Natural killer cell (primary cell): ENCODE measurements around the gene RNF148. TPM values are rescaled to one million over a fixed set of nuclear protein-coding genes. Genes with fewer than 3 reads are reported as not detected.

Experiments
- ATAC-seq, 3 donors: fragments of 150-1000 bp in 2 of 3; fragments of 200-7000 bp in 1 of 3; cut with Tn5 transposase; 1 replicate in 1 of 3; 2 replicates in 2 of 3; pipeline ENCODE4 v1.10.0; 2021; ENCODE audit warnings: mild to moderate bottlenecking in 2 of 3, moderate library complexity in 2 of 3
- DNase-seq, 2 donors: peaks; one replicate each; pipeline versions ENCODE4 v3.0.0 to v3.0.0-alpha.2; 2013 to 2021; ENCODE audit warnings: mixed read lengths in 1 of 2
- H3K27ac ChIP-seq: one replicate; pipeline ENCODE4 v1.5.1; 2013; ENCODE audit warnings: mild to moderate bottlenecking, low read length
- H3K27me3 ChIP-seq: one replicate; pipeline ENCODE4 v1.6.1; 2013; ENCODE audit warnings: low read length; ENCODE audit not compliant: control insufficient read depth, insufficient read depth
- H3K36me3 ChIP-seq: one replicate; pipeline ENCODE4 v1.6.1; 2013; ENCODE audit warnings: low read length; ENCODE audit not compliant: control insufficient read depth, insufficient read depth
- H3K4me1 ChIP-seq: one replicate; pipeline ENCODE4 v1.6.1; 2013; ENCODE audit warnings: low read length; ENCODE audit not compliant: control insufficient read depth, insufficient read depth
- H3K4me3 ChIP-seq: one replicate; pipeline ENCODE4 v1.5.1; 2013; ENCODE audit warnings: low read length
- H3K9me3 ChIP-seq: one replicate; pipeline ENCODE4 v1.6.1; 2013; ENCODE audit warnings: low read length; ENCODE audit not compliant: control insufficient read depth, insufficient read depth
- H3K27ac Mint-ChIP-seq, 2 donors: one replicate each; pipeline ENCODE4 v1.8.0; 2022; ENCODE audit warnings: mild to moderate bottlenecking in 2 of 2, mixed read lengths in 2 of 2, moderate library complexity in 1 of 2
- H3K27me3 Mint-ChIP-seq, 2 donors: one replicate each; pipeline ENCODE4 v1.8.0; 2022; ENCODE audit warnings: low read depth in 2 of 2, mixed read lengths in 2 of 2
- H3K36me3 Mint-ChIP-seq: one replicate; pipeline ENCODE4 v1.8.0; 2022; ENCODE audit warnings: mixed read lengths
- H3K4me1 Mint-ChIP-seq, 2 donors: one replicate each; pipeline ENCODE4 v1.8.0; 2022; ENCODE audit warnings: mixed read lengths in 2 of 2
- H3K4me3 Mint-ChIP-seq: one replicate; pipeline ENCODE4 v1.8.0; 2022; ENCODE audit warnings: mild to moderate bottlenecking, moderate library complexity, mixed read lengths
- H3K9me3 Mint-ChIP-seq, 2 donors: one replicate each; pipeline ENCODE4 v1.8.0; 2022; ENCODE audit warnings: mixed read lengths in 2 of 2
- WGBS: methylation state at CpG from one replicate; pipeline ENCODE4 v1.1.7; 2013; ENCODE audit warnings: missing lambda C conversion rate; ENCODE audit not compliant: insufficient coverage; 5-methylcytosine and 5-hydroxymethylcytosine counted together
- intact Hi-C: fragments of 100-400 bp; cut with micrococcal nuclease; formaldehyde crosslinking; loops from one replicate; pipeline ENCODE4 v1.14.2; 2022
- total RNA-seq, 4 donors: library from RNA; stranded (reverse); fragments of 120-200 nt in 1 of 4; gene quantifications; one replicate each; pipeline versions ENCODE4 v1.2.3 to v1.2.4, GENCODE V29; 2013 to 2022
- TF ChIP-seq, protein P1 (sequence below): fragments of 200-600 bp; IDR thresholded peaks from one replicate; pipeline ENCODE4 v1.8.0; 2022; ENCODE audit warnings: antibody characterized with exemption

RNF148 gene
- total RNA-seq, 3 donors from 2014 or later (not counting 1 experiment from before 2014, with no cell fraction given), result not detected

GRCh38 chr7:122689346-122690109 lies 13.2 kb downstream of the RNF148 start:
- H3K27me3 Mint-ChIP-seq, result no peaks in the 10 kb centered on the region
- H3K27me3 ChIP-seq, result no peaks in the 10 kb centered on the region
- peaks cover 10 to 18% of the 10 kb centered on the region in 2 donors for H3K9me3 Mint-ChIP-seq
- TF ChIP-seq, protein P1, sequence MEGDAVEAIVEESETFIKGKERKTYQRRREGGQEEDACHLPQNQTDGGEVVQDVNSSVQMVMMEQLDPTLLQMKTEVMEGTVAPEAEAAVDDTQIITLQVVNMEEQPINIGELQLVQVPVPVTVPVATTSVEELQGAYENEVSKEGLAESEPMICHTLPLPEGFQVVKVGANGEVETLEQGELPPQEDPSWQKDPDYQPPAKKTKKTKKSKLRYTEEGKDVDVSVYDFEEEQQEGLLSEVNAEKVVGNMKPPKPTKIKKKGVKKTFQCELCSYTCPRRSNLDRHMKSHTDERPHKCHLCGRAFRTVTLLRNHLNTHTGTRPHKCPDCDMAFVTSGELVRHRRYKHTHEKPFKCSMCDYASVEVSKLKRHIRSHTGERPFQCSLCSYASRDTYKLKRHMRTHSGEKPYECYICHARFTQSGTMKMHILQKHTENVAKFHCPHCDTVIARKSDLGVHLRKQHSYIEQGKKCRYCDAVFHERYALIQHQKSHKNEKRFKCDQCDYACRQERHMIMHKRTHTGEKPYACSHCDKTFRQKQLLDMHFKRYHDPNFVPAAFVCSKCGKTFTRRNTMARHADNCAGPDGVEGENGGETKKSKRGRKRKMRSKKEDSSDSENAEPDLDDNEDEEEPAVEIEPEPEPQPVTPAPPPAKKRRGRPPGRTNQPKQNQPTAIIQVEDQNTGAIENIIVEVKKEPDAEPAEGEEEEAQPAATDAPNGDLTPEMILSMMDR, result no peak
- no peak overlapping the region for H3K4me3 Mint-ChIP-seq
- no peaks in the 10 kb centered on the region for H3K36me3 ChIP-seq
- no peak overlapping the region for H3K27ac ChIP-seq
- no peak overlapping the region for H3K4me3 ChIP-seq
- H3K9me3 ChIP-seq, result peaks cover 6% of the 10 kb centered on the region
- ATAC-seq (no peak), DNase-seq (no peak)
- H3K4me1 Mint-ChIP-seq, result no peaks in the 10 kb centered on the region
- no peaks in the 10 kb centered on the region for H3K4me1 ChIP-seq
- WGBS, result 91% methylated on average over 13 of the region's 13 CpGs
- intact Hi-C loops, result no loop called here
- no peak overlapping the region for H3K27ac Mint-ChIP-seq
- H3K36me3 Mint-ChIP-seq, result peaks cover 6% of the 10 kb centered on the region

GRCh38 chr7:122688400-122688998 lies 14.2 kb downstream of the RNF148 start:
- H3K4me3 Mint-ChIP-seq, result no peak overlapping the region
- DNase-seq (no peak), ATAC-seq (no peak)
- Histone ChIP-seq H3K27me3 (no peaks in the 10 kb centered on the region), H3K9me3 (peaks cover 6% of the 10 kb centered on the region), H3K27ac (no peak overlapping the region), H3K4me3 (no peak overlapping the region), H3K36me3 (no peaks in the 10 kb centered on the region), H3K4me1 (no peaks in the 10 kb centered on the region)
- TF ChIP-seq, protein P1, result no peak
- WGBS, result 73% methylated on average over 4 of the region's 6 CpGs
- H3K27me3 Mint-ChIP-seq, result no peaks in the 10 kb centered on the region
- H3K36me3 Mint-ChIP-seq, result peaks cover 6% of the 10 kb centered on the region
- intact Hi-C loops, result no loop called here
- peaks cover 8 to 12% of the 10 kb centered on the region in 2 donors for H3K9me3 Mint-ChIP-seq
- H3K4me1 Mint-ChIP-seq, result no peaks in the 10 kb centered on the region
- no peak overlapping the region for H3K27ac Mint-ChIP-seq

- Mint-ChIP-seq H3K9me3 (peaks cover 3 to 6% of the 10 kb centered on the region in 2 donors), H3K36me3 (no peaks in the 10 kb centered on the region), H3K4me3 (no peak overlapping the region), H3K27ac (no peak overlapping the region), H3K4me1 (no peaks in the 10 kb centered on the region), H3K27me3 (no peaks in the 10 kb centered on the region)
- 66% methylated on average over 10 of the region's 10 CpGs for WGBS
- TF ChIP-seq, protein P1, result no peak
- no peak overlapping the region for H3K27ac ChIP-seq
- no peaks in the 10 kb centered on the region for H3K4me1 ChIP-seq
- ATAC-seq (no peak), DNase-seq (no peak)
- no peaks in the 10 kb centered on the region for H3K36me3 ChIP-seq
- H3K4me3 ChIP-seq, result no peak overlapping the region
- no peaks in the 10 kb centered on the region for H3K27me3 ChIP-seq
- H3K9me3 ChIP-seq, result peaks cover 2% of the 10 kb centered on the region
- intact Hi-C loops, result no loop called here
Measured at GRCh38 chr7:122686360-122686878, 16.3 kb downstream of the RNF148 start.
